Mesenchymal stem cell (in vitro differentiated cells and primary cell): Measurements from ENCODE around the gene NINJ2.

Source experiments
- DNase-seq: peaks from one replicate; pipeline ENCODE4 v3.0.0-alpha.2; 2013
- H2AFZ ChIP-seq: one replicate; pipeline ENCODE4 v1.6.1; 2013; ENCODE audit warnings: low read depth, mild to moderate bottlenecking, control low read depth, inconsistent platforms, low read length, moderate library complexity
- H2AK5ac ChIP-seq: 2 replicates; pipeline ENCODE4 v1.6.1; 2013; ENCODE audit warnings: low read length, moderate library complexity, mild to moderate bottlenecking, inconsistent platforms; ENCODE audit not compliant: severe bottlenecking
- H2BK120ac ChIP-seq: one replicate; pipeline ENCODE4 v1.6.1; 2013; ENCODE audit warnings: low read depth, mild to moderate bottlenecking, inconsistent platforms, low read length, moderate library complexity
- H2BK12ac ChIP-seq, 2 experiments: one replicate each; pipeline ENCODE4 v1.6.1; 2013; ENCODE audit warnings: inconsistent platforms in 2 of 2, low read length in 2 of 2, mild to moderate bottlenecking in 2 of 2, moderate library complexity in 2 of 2, control low read depth in 1 of 2
- H2BK15ac ChIP-seq: one replicate; pipeline ENCODE4 v1.6.1; 2013; ENCODE audit warnings: mild to moderate bottlenecking, low read depth, inconsistent platforms; ENCODE audit not compliant: poor library complexity, severe bottlenecking
- H2BK5ac ChIP-seq: 2 replicates; pipeline ENCODE4 v1.6.1; 2013; ENCODE audit warnings: low read depth, mild to moderate bottlenecking, low read length, control low read depth, inconsistent platforms; ENCODE audit not compliant: poor library complexity, severe bottlenecking
- H3K14ac ChIP-seq, 2 experiments: one replicate each; pipeline ENCODE4 v1.6.1; 2013; ENCODE audit warnings: inconsistent platforms in 2 of 2, low read length in 2 of 2, control low read depth in 1 of 2, mild to moderate bottlenecking in 1 of 2, moderate library complexity in 1 of 2
- H3K18ac ChIP-seq, 2 experiments: one replicate each; pipeline ENCODE4 v1.6.1; 2013; ENCODE audit warnings: inconsistent platforms in 2 of 2, low read length in 2 of 2, control low read depth in 1 of 2, low read depth in 1 of 2, mild to moderate bottlenecking in 1 of 2
- H3K23ac ChIP-seq, 2 experiments: one replicate each; pipeline ENCODE4 v1.6.1; 2013; ENCODE audit warnings: inconsistent platforms in 2 of 2, low read length in 2 of 2, mild to moderate bottlenecking in 2 of 2, moderate library complexity in 2 of 2, control low read depth in 1 of 2
- H3K27ac ChIP-seq: 2 replicates; pipeline ENCODE4 v1.5.1; 2013; ENCODE audit warnings: mild to moderate bottlenecking, moderate library complexity, low read length, control low read depth, inconsistent platforms; ENCODE audit not compliant: poor library complexity, severe bottlenecking
- H3K27me3 ChIP-seq, 2 experiments: 2 replicates each; pipeline versions ENCODE4 v1.6.1 to v1.7.0; 2013; ENCODE audit warnings: low read length in 2 of 2, mild to moderate bottlenecking in 2 of 2, moderate library complexity in 2 of 2, control low read depth in 1 of 2, inconsistent platforms in 1 of 2; ENCODE audit not compliant: control insufficient read depth in 1 of 2, insufficient read depth in 1 of 2
- H3K36me3 ChIP-seq, 2 experiments: 2 replicates each; pipeline versions ENCODE4 v1.6.1 to v1.7.0; 2013; ENCODE audit warnings: low read length in 2 of 2, control low read depth in 1 of 2, inconsistent platforms in 1 of 2, low read depth in 1 of 2, mild to moderate bottlenecking in 1 of 2; ENCODE audit not compliant: insufficient read depth in 2 of 2, control insufficient read depth in 1 of 2
- H3K4ac ChIP-seq, 2 experiments: one replicate each; pipeline ENCODE4 v1.6.1; 2013; ENCODE audit warnings: inconsistent platforms in 2 of 2, low read length in 2 of 2, mild to moderate bottlenecking in 2 of 2, moderate library complexity in 2 of 2, control low read depth in 1 of 2, low read depth in 1 of 2
- H3K4me1 ChIP-seq: 2 replicates; pipeline ENCODE4 v1.6.1; 2013; ENCODE audit warnings: low read depth, low read length, control low read depth; ENCODE audit not compliant: control insufficient read depth, insufficient read depth
- H3K4me2 ChIP-seq: 2 replicates; pipeline ENCODE4 v1.6.1; 2013; ENCODE audit warnings: low read length, mild to moderate bottlenecking, inconsistent platforms; ENCODE audit not compliant: poor library complexity, severe bottlenecking
- H3K4me3 ChIP-seq, 2 experiments: 2 replicates each; pipeline versions ENCODE4 v1.5.1 to v1.7.0; 2013; ENCODE audit warnings: low read length in 2 of 2, mild to moderate bottlenecking in 2 of 2, control low read depth in 1 of 2, low read depth in 1 of 2; ENCODE audit not compliant: insufficient read depth in 1 of 2
- H3K79me1 ChIP-seq: replicated peaks from 2 replicates; pipeline ENCODE4 v1.6.1; 2013; ENCODE audit warnings: mild to moderate bottlenecking, control low read depth, low read length, inconsistent platforms; ENCODE audit not compliant: poor library complexity, severe bottlenecking
- H3K9ac ChIP-seq: 2 replicates; pipeline ENCODE4 v1.7.0; 2013; ENCODE audit warnings: mild to moderate bottlenecking, low read length, moderate library complexity
- H3K9me3 ChIP-seq: 2 replicates; pipeline ENCODE4 v1.7.0; 2013; ENCODE audit warnings: mild to moderate bottlenecking, low read length; ENCODE audit not compliant: control insufficient read depth
- H4K8ac ChIP-seq: one replicate; pipeline ENCODE4 v1.6.1; 2013; ENCODE audit warnings: inconsistent platforms, mild to moderate bottlenecking, low read length, moderate library complexity
- H4K91ac ChIP-seq: one replicate; pipeline ENCODE4 v1.6.1; 2013; ENCODE audit warnings: mild to moderate bottlenecking, low read length, inconsistent platforms
- WGBS: methylation state at CpG from one replicate; pipeline ENCODE4 v1.1.7; 2013; ENCODE audit warnings: mixed read lengths; 5-methylcytosine and 5-hydroxymethylcytosine counted together

The NINJ2 gene

GRCh38 chr12:627863-628741, 35.1 kb downstream of the NINJ2 start:
- Histone ChIP-seq H2AK5ac (no peak overlapping the region), H4K91ac (no peak overlapping the region), H3K18ac (no peak overlapping the region), H2BK5ac (no peak overlapping the region), H3K4me2 (no peak overlapping the region), H3K79me1 (no peaks in the 10 kb centered on the region), H3K4me1 (peaks cover 8% of the 10 kb centered on the region), H3K14ac (no peak overlapping the region), H2BK12ac (no peak overlapping the region), H2AFZ (no peak overlapping the region), H3K9me3 (no peaks in the 10 kb centered on the region), H3K27ac (no peak overlapping the region), H3K36me3 (no peaks in the 10 kb centered on the region), H2BK120ac (no peak overlapping the region), H3K27me3 (no peaks in the 10 kb centered on the region), H2BK15ac (no peak overlapping the region), H3K4me3 (no peak overlapping the region), H4K8ac (no peak overlapping the region), H3K23ac (no peak overlapping the region), H3K4ac (no peak overlapping the region), H3K9ac (no peak overlapping the region)
- DNase-seq: no peak
- WGBS: 90% methylated on average over 13 of the region's 13 CpGs

GRCh38 chr12:627285-627684, 36.0 kb downstream of the NINJ2 start:
- Histone ChIP-seq H3K14ac (no peak overlapping the region), H4K8ac (no peak overlapping the region), H3K4ac (no peak overlapping the region), H2AK5ac (no peak overlapping the region), H3K79me1 (no peaks in the 10 kb centered on the region), H2BK5ac (no peak overlapping the region), H2AFZ (no peak overlapping the region), H3K23ac (no peak overlapping the region), H2BK15ac (no peak overlapping the region), H3K9ac (no peak overlapping the region), H2BK12ac (no peak overlapping the region), H3K18ac (no peak overlapping the region), H3K27ac (no peak overlapping the region), H3K36me3 (no peaks in the 10 kb centered on the region), H4K91ac (no peak overlapping the region), H3K27me3 (no peaks in the 10 kb centered on the region), H3K4me2 (no peak overlapping the region), H3K4me1 (peaks cover 3% of the 10 kb centered on the region), H3K9me3 (no peaks in the 10 kb centered on the region), H2BK120ac (no peak overlapping the region), H3K4me3 (no peak overlapping the region)
- 92% methylated on average over 4 of the region's 4 CpGs for WGBS
- DNase-seq: no peak

- Histone ChIP-seq H3K23ac (no peak overlapping the region), H3K36me3 (no peaks in the 10 kb centered on the region), H3K14ac (no peak overlapping the region), H2BK12ac (no peak overlapping the region), H2BK120ac (no peak overlapping the region), H2AFZ (no peak overlapping the region), H4K91ac (no peak overlapping the region), H3K9me3 (no peaks in the 10 kb centered on the region), H3K4me3 (no peak overlapping the region), H4K8ac (no peak overlapping the region), H2BK5ac (no peak overlapping the region), H3K4ac (no peak overlapping the region), H3K18ac (no peak overlapping the region), H3K4me1 (peaks cover under 1% of the 10 kb centered on the region), H3K4me2 (no peak overlapping the region), H2AK5ac (no peak overlapping the region), H3K79me1 (no peaks in the 10 kb centered on the region), H2BK15ac (no peak overlapping the region), H3K27ac (no peak overlapping the region), H3K9ac (no peak overlapping the region), H3K27me3 (no peaks in the 10 kb centered on the region)
- DNase-seq: no peak
- 100% methylated on average over 3 of the region's 3 CpGs for WGBS
Measured at GRCh38 chr12:625998-626397, 37.2 kb downstream of the NINJ2 start.

GRCh38 chr12:623865-624372, 39.3 kb downstream of the NINJ2 start:
- H3K9me3 ChIP-seq: no peaks in the 10 kb centered on the region
- no peak overlapping the region for H2BK5ac ChIP-seq
- no peaks in the 10 kb centered on the region for H3K4me1 ChIP-seq
- H4K8ac ChIP-seq: no peak overlapping the region
- no peak overlapping the region for H3K23ac ChIP-seq
- H4K91ac ChIP-seq: no peak overlapping the region
- H3K4me2 ChIP-seq: no peak overlapping the region
- no peak overlapping the region for H3K4me3 ChIP-seq
- H3K36me3 ChIP-seq: no peaks in the 10 kb centered on the region
- no peak overlapping the region for H3K4ac ChIP-seq
- no peak for DNase-seq
- no peak overlapping the region for H2BK120ac ChIP-seq
- no peak overlapping the region for H2BK12ac ChIP-seq
- WGBS: 88% methylated on average over 4 of the region's 4 CpGs
- H3K18ac ChIP-seq: no peak overlapping the region
- no peak overlapping the region for H3K9ac ChIP-seq
- H3K79me1 ChIP-seq: no peaks in the 10 kb centered on the region
- H2AFZ ChIP-seq: no peak overlapping the region
- no peak overlapping the region for H2BK15ac ChIP-seq
- no peaks in the 10 kb centered on the region for H3K27me3 ChIP-seq
- H2AK5ac ChIP-seq: no peak overlapping the region
- no peak overlapping the region for H3K14ac ChIP-seq
- H3K27ac ChIP-seq: no peak overlapping the region
